CD4-positive, alpha-beta T cell (primary cell): ENCODE results near the gene TBX15. TPM values are rescaled to one million over a fixed set of nuclear protein-coding genes. Genes with fewer than 3 reads are reported as not detected.

ENCODE experiments used
- ATAC-seq: fragments of 200-7000 bp; cut with Tn5 transposase; one replicate; pipeline ENCODE4 v1.10.0; 2022; ENCODE audit warnings: mild to moderate bottlenecking; ENCODE audit not compliant: poor library complexity
- CTCF ChIA-PET: fragments of 350-600 bp; sonication (Branson Sonifier 250); formaldehyde crosslinking; loops from one replicate; lab custom pipeline; 2021; ENCODE audit warnings: antibody characterized with exemption, inconsistent platforms; lab: Charles Lee
- POLR2A ChIA-PET: fragments of 350-600 bp; sonication (Branson Sonifier 250); formaldehyde crosslinking; loops from one replicate; lab custom pipeline; 2021; ENCODE audit warnings: antibody characterized with exemption, inconsistent platforms; lab: Charles Lee
- DNase-seq, 14 experiments: peaks; one replicate each; pipeline ENCODE4 v3.0.0-alpha.2; 2013 to 2020; ENCODE audit warnings: mixed read lengths in 2 of 14
- H3K27ac ChIP-seq, 2 donors: one replicate each; pipeline versions ENCODE4 v1.5.1 to v1.7.0; 2013; ENCODE audit warnings: low read length in 2 of 2, low read depth in 1 of 2, mild to moderate bottlenecking in 1 of 2
- H3K27me3 ChIP-seq, 2 experiments: 1 replicate in 1 of 2; 2 replicates in 1 of 2; pipeline versions ENCODE4 v1.6.1 to v1.7.0; 2013; ENCODE audit warnings: low read length in 2 of 2, control low read depth in 1 of 2, mild to moderate bottlenecking in 1 of 2, moderate library complexity in 1 of 2; ENCODE audit not compliant: insufficient read depth in 2 of 2, control insufficient read depth in 1 of 2
- H3K36me3 ChIP-seq: one replicate; pipeline ENCODE4 v1.6.1; 2013; ENCODE audit warnings: low read length, control low read depth; ENCODE audit not compliant: insufficient read depth
- H3K4me1 ChIP-seq: one replicate; pipeline ENCODE4 v1.6.1; 2013; ENCODE audit warnings: low read length, control low read depth; ENCODE audit not compliant: insufficient read depth
- H3K4me3 ChIP-seq: one replicate; pipeline ENCODE4 v1.5.1; 2013; ENCODE audit warnings: mild to moderate bottlenecking, low read length, moderate library complexity
- H3K9me3 ChIP-seq, 2 experiments: 1 replicate in 1 of 2; 2 replicates in 1 of 2; pipeline versions ENCODE4 v1.6.1 to v1.7.0; 2013; ENCODE audit warnings: low read length in 2 of 2, mild to moderate bottlenecking in 2 of 2, control low read depth in 1 of 2, moderate library complexity in 1 of 2; ENCODE audit not compliant: control insufficient read depth in 1 of 2, insufficient read depth in 1 of 2
- H3K27ac Mint-ChIP-seq: one replicate; pipeline ENCODE4 v1.8.0; 2020; ENCODE audit warnings: mixed read lengths
- H3K27me3 Mint-ChIP-seq: one replicate; pipeline ENCODE4 v1.8.0; 2021; ENCODE audit warnings: mixed read lengths
- H3K36me3 Mint-ChIP-seq: one replicate; pipeline ENCODE4 v1.8.0; 2021; ENCODE audit warnings: low read depth, mixed read lengths
- H3K4me1 Mint-ChIP-seq: one replicate; pipeline ENCODE4 v1.8.0; 2021; ENCODE audit warnings: low read depth, mixed read lengths
- H3K4me3 Mint-ChIP-seq: one replicate; pipeline ENCODE4 v1.8.0; 2020; ENCODE audit warnings: mild to moderate bottlenecking, mixed read lengths
- H3K9me3 Mint-ChIP-seq: one replicate; pipeline ENCODE4 v1.8.0; 2020; ENCODE audit warnings: mixed read lengths
- CTCF ChIP-seq: fragments of 200-600 bp; IDR thresholded peaks from one replicate; pipeline ENCODE4 v1.8.0; 2022; ENCODE audit warnings: antibody characterized with exemption, mild to moderate bottlenecking
- intact Hi-C, 2 experiments: fragments of 100-400 bp; cut with DNase I in 1 of 2; cut with micrococcal nuclease in 1 of 2; formaldehyde crosslinking; loops; one replicate each; pipeline versions ENCODE4 v1.15.1 to v1.9.0; 2023 to 2025; cut with DNase I, micrococcal nuclease
- total RNA-seq, 174 experiments: library from RNA in 2 of 174; stranded (reverse) in 2 of 174; gene quantifications; one replicate each; pipeline ENCODE4 v1.2.3 and lab custom pipeline; 2021 to 2026

TBX15 gene
- total RNA-seq, 2 experiments from 2014 or later: not detected

GRCh38 chr1:118974661-118975060 is 13.5 kb downstream of the TBX15 start:
- Histone ChIP-seq H3K9me3 (peaks cover 0 to 4% of the 10 kb centered on the region in 2 experiments), H3K4me3 (no peak overlapping the region), H3K27me3 (peaks cover 18 to 45% of the 10 kb centered on the region in 2 experiments), H3K27ac (no peak overlapping the region), H3K4me1 (no peaks in the 10 kb centered on the region), H3K36me3 (no peaks in the 10 kb centered on the region)
- Mint-ChIP-seq H3K4me3 (no peak overlapping the region), H3K27ac (no peak overlapping the region), H3K4me1 (no peaks in the 10 kb centered on the region), H3K36me3 (no peaks in the 10 kb centered on the region), H3K27me3 (peaks cover 71% of the 10 kb centered on the region), H3K9me3 (no peaks in the 10 kb centered on the region)
- CTCF ChIA-PET: no interaction called here
- intact Hi-C loops: no loop called here
- no peak for TF ChIP-seq CTCF
- POLR2A ChIA-PET: no interaction called here
- no peak for ATAC-seq
- DNase-seq: no peak

- Histone ChIP-seq H3K27me3 (peaks cover 12 to 34% of the 10 kb centered on the region in 2 experiments), H3K4me3 (no peak overlapping the region), H3K36me3 (no peaks in the 10 kb centered on the region), H3K27ac (no peak overlapping the region), H3K4me1 (no peaks in the 10 kb centered on the region), H3K9me3 (no peaks in the 10 kb centered on the region)
- Mint-ChIP-seq H3K9me3 (no peaks in the 10 kb centered on the region), H3K27me3 (peaks cover 62% of the 10 kb centered on the region), H3K4me3 (no peak overlapping the region), H3K27ac (no peak overlapping the region), H3K4me1 (no peaks in the 10 kb centered on the region), H3K36me3 (no peaks in the 10 kb centered on the region)
- ATAC-seq: no peak
- DNase-seq: no peak
- intact Hi-C loops: no loop called here
- ChIA-PET POLR2A (no interaction called here), CTCF (no interaction called here)
- no peak for TF ChIP-seq CTCF
Observed at GRCh38 chr1:118973531-118974137, 14.5 kb downstream of the TBX15 start.

GRCh38 chr1:118973032-118973431 is 15.1 kb downstream of the TBX15 start:
- no peak for ATAC-seq
- Histone ChIP-seq H3K36me3 (no peaks in the 10 kb centered on the region), H3K27ac (no peak overlapping the region), H3K4me1 (no peaks in the 10 kb centered on the region), H3K4me3 (no peak overlapping the region), H3K9me3 (no peaks in the 10 kb centered on the region), H3K27me3 (peaks cover 12 to 29% of the 10 kb centered on the region in 2 experiments)
- CTCF ChIA-PET: no interaction called here
- no peaks in the 10 kb centered on the region for H3K9me3 Mint-ChIP-seq
- no peak for DNase-seq
- no peaks in the 10 kb centered on the region for H3K36me3 Mint-ChIP-seq
- intact Hi-C loops: no loop called here
- TF ChIP-seq CTCF: no peak
- POLR2A ChIA-PET: no interaction called here
- no peaks in the 10 kb centered on the region for H3K4me1 Mint-ChIP-seq
- H3K4me3 Mint-ChIP-seq: no peak overlapping the region
- H3K27ac Mint-ChIP-seq: no peak overlapping the region
- H3K27me3 Mint-ChIP-seq: peaks cover 57% of the 10 kb centered on the region
